ENCODE results near the gene PRKCA.

PRKCA gene

DNA sequence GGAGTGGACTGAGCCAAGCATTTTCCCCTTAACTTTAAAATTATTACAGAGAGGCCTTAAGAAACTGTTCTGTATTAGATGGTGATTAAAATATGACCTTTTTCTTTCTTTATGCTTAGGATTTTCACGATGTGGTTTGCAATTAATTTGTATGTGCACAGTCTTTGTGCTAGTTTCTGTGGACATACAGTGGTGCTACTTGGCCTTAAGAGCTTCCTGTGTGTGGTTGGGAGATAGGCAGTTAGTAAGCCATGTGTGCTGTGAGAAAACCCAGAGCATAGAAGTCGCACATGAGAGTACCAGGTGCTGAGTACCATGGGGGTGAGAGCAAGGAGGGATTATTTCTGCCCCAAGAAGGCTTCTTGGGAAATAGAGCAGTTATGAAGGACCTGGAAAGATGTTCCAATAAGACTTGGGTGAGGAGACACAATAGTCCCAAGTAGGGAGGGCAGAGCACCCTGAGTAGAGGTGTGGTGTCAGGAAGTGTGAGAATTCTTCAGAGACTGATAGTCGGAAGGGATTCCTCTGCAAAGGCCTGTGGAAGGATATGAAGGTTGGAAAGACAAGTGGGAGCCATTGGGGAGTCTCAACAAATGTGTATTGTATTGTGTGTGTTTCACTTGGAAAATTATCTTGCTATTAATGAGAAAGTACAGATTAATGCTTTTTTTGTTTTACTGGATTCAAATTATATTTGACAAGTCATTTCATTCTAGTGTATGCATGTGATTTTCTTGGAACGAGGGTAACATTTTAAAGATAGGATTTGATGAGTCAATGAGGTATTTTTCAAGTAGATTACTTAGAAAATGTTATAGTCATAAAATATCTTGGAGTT is 239.9 kb downstream of the PRKCA start:
- H3K36me3 ChIP-seq (ENCODE audit: insufficient read depth, low read length): no peaks in the 10 kb centered on the region
- no peak overlapping the region for H2AFZ ChIP-seq (ENCODE audit: low read depth, low read length)
- H3K4me3 ChIP-seq (ENCODE audit: low read length): no peak overlapping the region
- no peaks in the 10 kb centered on the region for H3K27me3 ChIP-seq (ENCODE audit: insufficient read depth, low read length)
- H3K4me1 ChIP-seq (ENCODE audit: insufficient read depth, low read length): peaks cover 15% of the 10 kb centered on the region
- H3K9me3 ChIP-seq (ENCODE audit: low read length): no peaks in the 10 kb centered on the region

DNA sequence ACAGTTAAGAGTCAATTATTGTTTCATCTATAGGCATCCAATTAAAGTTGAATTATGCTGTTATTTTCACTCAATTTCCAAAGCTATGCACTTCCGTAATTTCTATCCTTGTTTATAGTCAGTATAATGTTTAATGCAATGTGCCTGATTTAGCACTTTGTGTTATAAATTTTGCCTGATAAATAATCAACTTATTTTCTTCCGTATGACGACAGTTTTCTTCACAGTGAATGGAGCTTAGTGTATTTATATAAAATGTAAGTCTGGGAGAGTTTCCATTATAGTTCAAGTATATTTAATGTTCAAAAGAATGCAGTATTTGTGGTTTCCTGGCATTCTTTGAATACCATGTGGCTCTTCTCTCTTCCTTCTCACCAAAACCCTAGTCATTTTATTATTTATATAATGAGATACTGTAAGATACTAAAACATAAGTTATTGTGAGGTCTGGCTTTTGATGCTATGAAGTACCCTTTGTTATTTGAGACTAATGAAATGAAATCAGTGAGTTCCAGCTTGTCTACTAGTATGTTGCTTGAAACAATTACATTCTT is 240.6 kb downstream of the PRKCA start:
- H3K9me3 ChIP-seq (ENCODE audit: low read length): no peaks in the 10 kb centered on the region
- H3K36me3 ChIP-seq (ENCODE audit: insufficient read depth, low read length): no peaks in the 10 kb centered on the region
- H3K27me3 ChIP-seq (ENCODE audit: insufficient read depth, low read length): no peaks in the 10 kb centered on the region
- peaks cover 15% of the 10 kb centered on the region for H3K4me1 ChIP-seq (ENCODE audit: insufficient read depth, low read length)
- no peak overlapping the region for H3K4me3 ChIP-seq (ENCODE audit: low read length)
- H2AFZ ChIP-seq (ENCODE audit: low read depth, low read length): no peak overlapping the region

DNA sequence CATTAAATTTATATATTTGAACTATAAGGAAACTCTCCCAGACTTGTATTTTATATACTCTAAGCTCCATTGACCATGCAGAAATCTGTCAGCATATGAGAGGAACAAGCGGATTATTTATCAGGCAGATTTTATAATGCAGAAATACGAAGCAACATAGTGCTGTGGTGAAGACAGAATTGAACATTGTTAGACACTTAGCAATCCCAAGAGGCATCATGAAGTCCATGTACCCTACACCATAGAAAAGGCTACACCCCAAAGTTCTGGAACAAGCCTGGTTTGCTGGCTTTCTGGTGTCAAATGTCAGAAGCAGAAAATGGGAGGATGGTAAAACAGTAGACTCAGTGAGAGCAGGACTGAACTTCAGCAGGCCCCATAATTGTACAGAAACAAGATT is 241.1 kb downstream of the PRKCA start:
- Histone ChIP-seq H3K9me3 (ENCODE audit: low read length) (no peaks in the 10 kb centered on the region), H3K4me1 (ENCODE audit: insufficient read depth, low read length) (peaks cover 15% of the 10 kb centered on the region), H2AFZ (ENCODE audit: low read depth, low read length) (no peak overlapping the region), H3K4me3 (ENCODE audit: low read length) (no peak overlapping the region), H3K27me3 (ENCODE audit: insufficient read depth, low read length) (no peaks in the 10 kb centered on the region), H3K36me3 (ENCODE audit: insufficient read depth, low read length) (no peaks in the 10 kb centered on the region)

DNA sequence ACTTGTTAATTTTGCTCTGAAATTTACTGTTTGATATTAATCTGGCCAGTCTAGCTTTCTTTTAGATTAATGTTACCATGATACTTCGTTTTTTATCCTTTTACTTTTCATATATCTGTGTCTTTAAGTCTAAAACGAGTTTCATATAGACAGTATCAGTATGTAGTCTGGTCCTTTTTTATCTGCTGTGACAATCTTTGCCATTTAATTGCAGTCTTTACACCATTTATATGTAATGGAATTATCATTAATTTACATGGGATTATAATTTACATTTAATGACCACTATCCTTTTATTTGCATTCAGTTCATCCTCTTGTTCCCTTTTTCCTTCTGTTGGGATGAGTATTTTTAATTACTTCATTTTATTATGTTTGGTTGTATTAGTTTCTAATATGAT is 243.5 kb downstream of the PRKCA start:
- Histone ChIP-seq H2AFZ (ENCODE audit: low read depth, low read length) (no peak overlapping the region), H3K9me3 (ENCODE audit: low read length) (no peaks in the 10 kb centered on the region), H3K36me3 (ENCODE audit: insufficient read depth, low read length) (no peaks in the 10 kb centered on the region), H3K27me3 (ENCODE audit: insufficient read depth, low read length) (no peaks in the 10 kb centered on the region), H3K4me1 (ENCODE audit: insufficient read depth, low read length) (peaks cover 12% of the 10 kb centered on the region), H3K4me3 (ENCODE audit: low read length) (no peak overlapping the region)

DNA sequence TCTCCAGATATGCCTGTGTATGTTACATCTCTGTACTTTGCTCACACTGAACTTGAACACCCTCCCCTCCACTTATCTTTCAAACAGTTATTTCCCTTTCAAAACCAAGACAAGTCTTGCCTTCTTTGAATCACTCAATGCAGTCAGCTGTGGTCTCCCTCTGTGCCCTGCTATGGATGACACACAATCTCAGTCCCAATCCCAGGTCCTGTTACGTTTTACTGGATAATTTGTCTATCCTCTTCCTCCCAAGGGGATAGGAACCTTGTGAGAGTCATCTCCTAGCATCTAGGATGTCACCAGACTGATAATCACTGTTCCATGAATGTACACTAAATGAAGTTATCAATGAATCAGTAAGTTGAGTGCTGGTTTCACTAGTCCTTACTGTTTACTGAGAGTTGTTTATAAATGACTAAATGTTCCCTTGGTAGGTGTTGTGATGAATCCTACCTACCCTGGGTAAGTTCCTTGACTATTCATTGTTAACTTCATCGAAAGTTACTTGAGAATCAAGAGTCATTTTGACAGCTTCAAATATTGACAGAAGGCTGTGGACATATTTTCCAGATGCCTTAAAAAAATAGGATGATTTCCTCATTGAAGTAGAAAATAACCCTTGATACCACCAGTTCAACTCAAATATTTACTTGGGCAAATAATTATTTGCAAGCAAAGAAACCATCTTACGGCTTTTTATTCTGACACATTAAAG is 244.9 kb downstream of the PRKCA start:
- Histone ChIP-seq H3K9me3 (ENCODE audit: low read length) (no peaks in the 10 kb centered on the region), H3K4me3 (ENCODE audit: low read length) (no peak overlapping the region), H3K36me3 (ENCODE audit: insufficient read depth, low read length) (no peaks in the 10 kb centered on the region), H3K4me1 (ENCODE audit: insufficient read depth, low read length) (peaks cover 10% of the 10 kb centered on the region), H2AFZ (ENCODE audit: low read depth, low read length) (no peak overlapping the region), H3K27me3 (ENCODE audit: insufficient read depth, low read length) (no peaks in the 10 kb centered on the region)

DNA sequence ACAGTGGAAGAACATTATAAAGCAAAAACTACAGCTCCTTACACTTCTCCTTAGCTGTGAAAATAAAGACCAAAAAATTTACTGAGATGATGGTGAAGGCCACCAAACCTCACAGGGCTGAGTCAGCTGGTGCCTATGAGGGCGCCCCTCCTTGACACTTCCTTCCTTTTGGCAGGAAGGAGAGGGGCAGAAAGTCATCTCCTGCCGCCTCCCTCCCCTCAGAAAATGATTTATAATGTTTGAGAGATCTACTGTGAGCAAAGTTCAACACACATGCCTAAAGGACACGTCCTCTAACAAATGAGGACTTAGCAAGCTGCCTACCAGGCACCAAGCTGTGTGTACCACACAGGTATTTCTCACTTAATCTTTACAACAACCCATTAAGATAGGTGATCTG is 245.7 kb downstream of the PRKCA start:
- H3K36me3 ChIP-seq (ENCODE audit: insufficient read depth, low read length): no peaks in the 10 kb centered on the region
- no peaks in the 10 kb centered on the region for H3K27me3 ChIP-seq (ENCODE audit: insufficient read depth, low read length)
- no peak overlapping the region for H2AFZ ChIP-seq (ENCODE audit: low read depth, low read length)
- no peak overlapping the region for H3K4me3 ChIP-seq (ENCODE audit: low read length)
- H3K9me3 ChIP-seq (ENCODE audit: low read length): no peaks in the 10 kb centered on the region
- H3K4me1 ChIP-seq (ENCODE audit: insufficient read depth, low read length): peaks cover 10% of the 10 kb centered on the region

DNA sequence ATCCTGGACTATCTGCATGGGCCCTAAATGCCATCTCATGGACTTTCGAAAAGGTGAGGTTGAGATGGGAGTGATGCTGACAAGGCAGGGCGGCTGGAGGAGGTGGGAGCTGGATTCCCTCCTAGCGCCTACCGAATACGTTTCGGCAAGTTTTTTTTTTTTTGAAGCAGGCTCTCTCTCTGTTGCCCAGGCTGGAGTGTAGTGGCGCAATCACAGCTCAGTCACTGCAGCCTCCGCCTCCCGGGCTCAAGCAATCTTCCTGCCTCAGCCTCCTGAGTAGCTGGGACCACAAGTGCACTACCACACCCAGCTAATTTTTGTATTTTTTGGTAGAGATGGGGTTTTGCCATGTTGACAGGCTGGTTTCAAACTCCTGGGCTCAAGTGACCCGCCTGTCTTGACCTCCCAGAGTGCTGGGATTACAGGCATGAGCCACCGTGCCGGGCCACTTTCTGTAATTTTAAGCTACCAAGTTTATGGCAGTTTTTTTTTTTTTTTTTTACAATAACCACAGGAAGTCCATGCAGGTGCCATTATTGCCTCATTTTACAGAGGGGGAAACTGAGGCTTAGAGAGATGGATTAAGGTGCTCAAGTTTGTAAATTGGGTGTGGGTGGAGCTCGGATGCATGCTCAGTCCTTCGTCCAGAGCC is 246.4 kb downstream of the PRKCA start:
- Histone ChIP-seq H3K9me3 (ENCODE audit: low read length) (no peaks in the 10 kb centered on the region), H3K4me3 (ENCODE audit: low read length) (no peak overlapping the region), H3K36me3 (ENCODE audit: insufficient read depth, low read length) (no peaks in the 10 kb centered on the region), H3K27me3 (ENCODE audit: insufficient read depth, low read length) (no peaks in the 10 kb centered on the region), H3K4me1 (ENCODE audit: insufficient read depth, low read length) (peaks cover 10% of the 10 kb centered on the region), H2AFZ (ENCODE audit: low read depth, low read length) (no peak overlapping the region)

DNA sequence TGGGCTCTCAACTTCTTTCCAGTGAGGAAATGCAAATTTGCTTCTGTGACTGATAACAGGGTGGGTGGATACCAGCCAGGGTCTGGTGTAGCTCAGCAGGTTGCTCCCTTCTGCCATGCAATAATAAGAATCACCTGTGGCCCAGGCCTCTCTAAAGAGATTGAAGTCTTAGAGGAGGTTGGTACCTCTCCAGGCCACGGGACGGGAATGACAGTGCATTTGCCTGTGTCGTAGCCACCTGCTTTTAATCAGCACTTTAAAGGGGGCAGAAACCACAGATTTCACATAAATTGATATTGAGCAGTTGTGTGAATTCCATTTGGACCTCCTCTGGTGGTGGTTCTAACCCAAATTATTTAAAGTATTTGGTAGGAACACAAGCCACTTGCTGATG is 246.9 kb downstream of the PRKCA start:
- H3K27me3 ChIP-seq (ENCODE audit: insufficient read depth, low read length): no peaks in the 10 kb centered on the region
- H3K9me3 ChIP-seq (ENCODE audit: low read length): no peaks in the 10 kb centered on the region
- H3K4me1 ChIP-seq (ENCODE audit: insufficient read depth, low read length): peaks cover 10% of the 10 kb centered on the region
- H3K36me3 ChIP-seq (ENCODE audit: insufficient read depth, low read length): no peaks in the 10 kb centered on the region
- no peak overlapping the region for H3K4me3 ChIP-seq (ENCODE audit: low read length)
- no peak overlapping the region for H2AFZ ChIP-seq (ENCODE audit: low read depth, low read length)

DNA sequence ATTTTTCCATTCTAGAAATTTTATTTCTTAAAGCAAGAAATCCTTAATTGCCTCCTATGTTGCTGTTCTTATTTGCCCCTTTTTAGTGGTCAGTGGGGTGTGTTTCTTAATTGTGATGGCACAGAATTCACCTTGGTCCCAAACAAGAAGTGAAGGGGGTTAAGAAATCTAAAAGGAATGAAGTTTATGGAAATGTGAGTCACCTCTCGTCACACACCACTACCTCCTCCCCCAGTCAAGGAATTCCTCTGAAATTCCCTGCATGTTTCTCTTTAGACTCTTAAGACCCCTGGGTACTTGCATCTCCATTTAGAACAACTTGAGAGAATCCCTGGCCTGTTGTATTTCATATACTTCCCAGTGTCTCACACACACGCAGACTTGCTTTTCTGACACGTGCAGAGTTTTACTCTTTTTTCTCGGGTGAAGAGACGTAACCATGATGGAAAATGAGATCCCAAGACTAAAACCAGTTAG is 247.4 kb downstream of the PRKCA start:
- Histone ChIP-seq H3K4me3 (ENCODE audit: low read length) (no peak overlapping the region), H3K27me3 (ENCODE audit: insufficient read depth, low read length) (no peaks in the 10 kb centered on the region), H2AFZ (ENCODE audit: low read depth, low read length) (no peak overlapping the region), H3K36me3 (ENCODE audit: insufficient read depth, low read length) (no peaks in the 10 kb centered on the region), H3K9me3 (ENCODE audit: low read length) (no peaks in the 10 kb centered on the region), H3K4me1 (ENCODE audit: insufficient read depth, low read length) (peaks cover 10% of the 10 kb centered on the region)

DNA sequence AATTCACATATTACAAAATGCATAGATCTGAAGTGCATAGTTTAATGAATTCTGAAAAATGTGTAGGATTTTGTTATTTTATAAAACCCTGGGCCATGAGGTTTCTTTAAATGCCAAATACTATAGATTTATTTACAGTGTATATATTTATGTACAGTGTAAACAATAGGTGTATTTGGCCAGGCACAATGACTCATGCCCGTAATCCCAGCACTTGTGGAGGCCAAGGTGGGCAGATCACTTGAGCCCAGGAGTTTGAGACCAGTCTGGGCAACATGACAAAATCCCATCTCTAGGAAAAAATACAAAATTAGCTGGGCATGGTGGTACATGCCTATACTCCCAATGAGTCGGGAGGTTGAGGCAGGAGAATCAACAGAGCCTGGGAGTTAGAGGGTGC is 249.4 kb downstream of the PRKCA start:
- Histone ChIP-seq H3K27me3 (ENCODE audit: insufficient read depth, low read length) (no peaks in the 10 kb centered on the region), H3K36me3 (ENCODE audit: insufficient read depth, low read length) (no peaks in the 10 kb centered on the region), H2AFZ (ENCODE audit: low read depth, low read length) (no peak overlapping the region), H3K9me3 (ENCODE audit: low read length) (no peaks in the 10 kb centered on the region), H3K4me3 (ENCODE audit: low read length) (no peak overlapping the region), H3K4me1 (ENCODE audit: insufficient read depth, low read length) (peaks cover 10% of the 10 kb centered on the region)

DNA sequence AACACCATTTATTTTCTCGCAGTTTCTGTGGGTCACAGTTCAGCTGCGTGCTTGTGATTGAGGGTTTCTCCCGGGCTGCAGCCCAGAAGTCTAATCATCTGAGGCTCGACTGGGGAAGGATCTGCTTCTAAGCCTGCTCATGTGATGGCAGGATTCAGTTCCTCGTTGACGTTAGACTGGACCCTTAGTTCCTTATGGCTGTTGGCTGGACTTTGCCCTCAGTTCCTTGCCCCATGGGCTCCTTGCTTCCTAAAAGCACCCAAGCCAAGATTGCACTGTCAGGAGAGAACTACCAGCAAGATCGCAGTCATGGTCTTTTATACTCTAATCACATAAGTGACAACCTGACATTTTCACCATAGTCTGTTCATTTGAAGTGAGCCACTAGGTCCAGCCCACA is 250.0 kb downstream of the PRKCA start:
- no peak overlapping the region for H2AFZ ChIP-seq (ENCODE audit: low read depth, low read length)
- no peaks in the 10 kb centered on the region for H3K27me3 ChIP-seq (ENCODE audit: insufficient read depth, low read length)

DNA sequence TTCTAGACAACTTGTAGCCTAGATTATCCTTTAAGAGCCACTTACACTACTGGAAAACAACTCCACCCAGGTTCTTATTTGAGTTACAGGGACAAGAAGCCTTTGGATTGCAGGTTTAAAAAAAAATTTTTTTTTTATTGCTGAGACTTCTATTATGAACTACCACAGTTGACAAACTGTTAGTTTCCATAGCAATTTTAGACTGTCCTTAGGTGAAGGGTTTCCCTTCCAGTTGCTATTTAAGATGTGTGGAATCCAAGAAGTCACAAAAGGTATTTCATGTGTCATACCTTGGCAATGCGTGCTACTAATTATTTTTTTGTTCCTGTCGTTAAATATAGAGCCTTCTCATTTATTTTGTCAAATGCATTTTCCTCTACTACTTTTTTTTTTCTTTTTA is 253.2 kb downstream of the PRKCA start:
- Histone ChIP-seq H3K4me3 (ENCODE audit: low read length) (no peak overlapping the region), H3K27me3 (ENCODE audit: insufficient read depth, low read length) (no peaks in the 10 kb centered on the region), H3K9me3 (ENCODE audit: low read length) (no peaks in the 10 kb centered on the region), H3K4me1 (ENCODE audit: insufficient read depth, low read length) (no peaks in the 10 kb centered on the region), H2AFZ (ENCODE audit: low read depth, low read length) (no peak overlapping the region), H3K36me3 (ENCODE audit: insufficient read depth, low read length) (no peaks in the 10 kb centered on the region)

More for the DNA sequence above, 250.0 kb downstream of the PRKCA start:
- Histone ChIP-seq H3K9me3 (ENCODE audit: low read length) (no peaks in the 10 kb centered on the region), H3K4me3 (ENCODE audit: low read length) (no peak overlapping the region), H3K4me1 (ENCODE audit: insufficient read depth, low read length) (peaks cover 10% of the 10 kb centered on the region), H3K36me3 (ENCODE audit: insufficient read depth, low read length) (no peaks in the 10 kb centered on the region)

DNA sequence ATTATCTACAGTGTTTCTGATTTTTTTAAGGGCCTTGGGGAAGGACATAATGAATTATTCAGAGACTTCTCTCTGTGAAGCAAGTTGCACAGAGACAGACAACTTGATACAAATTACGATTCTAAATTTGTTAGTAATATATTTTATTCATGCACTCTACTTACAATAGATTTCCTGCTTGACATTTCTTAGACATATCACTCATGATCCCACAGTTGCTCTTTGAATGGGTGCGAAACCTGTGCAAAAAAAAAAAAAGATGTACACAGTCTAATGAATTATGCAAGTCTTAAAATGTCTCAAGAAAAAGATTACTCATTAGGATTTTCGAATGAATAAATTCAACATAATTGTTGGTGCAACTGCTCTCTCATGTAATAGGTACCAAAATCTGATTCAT is 254.8 kb downstream of the PRKCA start:
- H3K4me1 ChIP-seq (ENCODE audit: insufficient read depth, low read length): no peaks in the 10 kb centered on the region
- H3K36me3 ChIP-seq (ENCODE audit: insufficient read depth, low read length): no peaks in the 10 kb centered on the region
- H3K4me3 ChIP-seq (ENCODE audit: low read length): no peak overlapping the region
- no peaks in the 10 kb centered on the region for H3K9me3 ChIP-seq (ENCODE audit: low read length)
- no peaks in the 10 kb centered on the region for H3K27me3 ChIP-seq (ENCODE audit: insufficient read depth, low read length)
- H2AFZ ChIP-seq (ENCODE audit: low read depth, low read length): no peak overlapping the region

Data from neuron (in vitro differentiated cells).